ENCODE measurements around the gene DYRK1B.

DNA sequence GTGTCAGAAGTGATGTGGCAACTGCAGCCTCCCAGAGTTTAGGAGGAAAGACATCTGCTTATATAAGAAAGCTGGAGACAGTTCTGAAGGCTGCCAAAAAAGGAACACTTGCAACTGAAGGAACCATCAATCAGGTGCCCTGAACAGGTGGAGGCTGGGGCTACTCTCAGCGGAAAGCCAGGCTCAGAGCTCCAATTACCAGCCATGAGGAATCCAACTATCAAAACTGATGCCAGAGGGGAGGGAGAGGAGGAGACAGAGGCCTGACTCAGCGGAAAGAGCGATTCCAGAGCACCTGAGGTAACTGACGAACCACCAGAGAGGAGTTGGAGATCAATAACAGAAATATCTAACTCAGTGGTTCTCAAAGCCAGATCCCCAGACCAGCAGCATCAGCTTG, 31.0 kb downstream of the DYRK1B start:
- TF ChIP-seq, protein P1, sequence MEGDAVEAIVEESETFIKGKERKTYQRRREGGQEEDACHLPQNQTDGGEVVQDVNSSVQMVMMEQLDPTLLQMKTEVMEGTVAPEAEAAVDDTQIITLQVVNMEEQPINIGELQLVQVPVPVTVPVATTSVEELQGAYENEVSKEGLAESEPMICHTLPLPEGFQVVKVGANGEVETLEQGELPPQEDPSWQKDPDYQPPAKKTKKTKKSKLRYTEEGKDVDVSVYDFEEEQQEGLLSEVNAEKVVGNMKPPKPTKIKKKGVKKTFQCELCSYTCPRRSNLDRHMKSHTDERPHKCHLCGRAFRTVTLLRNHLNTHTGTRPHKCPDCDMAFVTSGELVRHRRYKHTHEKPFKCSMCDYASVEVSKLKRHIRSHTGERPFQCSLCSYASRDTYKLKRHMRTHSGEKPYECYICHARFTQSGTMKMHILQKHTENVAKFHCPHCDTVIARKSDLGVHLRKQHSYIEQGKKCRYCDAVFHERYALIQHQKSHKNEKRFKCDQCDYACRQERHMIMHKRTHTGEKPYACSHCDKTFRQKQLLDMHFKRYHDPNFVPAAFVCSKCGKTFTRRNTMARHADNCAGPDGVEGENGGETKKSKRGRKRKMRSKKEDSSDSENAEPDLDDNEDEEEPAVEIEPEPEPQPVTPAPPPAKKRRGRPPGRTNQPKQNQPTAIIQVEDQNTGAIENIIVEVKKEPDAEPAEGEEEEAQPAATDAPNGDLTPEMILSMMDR (conservative IDR thresholded peaks at IDR 0.05 in 1 of 2, IDR thresholded peaks at IDR 0.05 in 1 of 2; ENCODE audit: extremely low read depth in 1 of 2, insufficient read depth in 1 of 2, low read depth in 1 of 2, low read length in 2 of 2): no peak
- no peak for TF ChIP-seq EZH2 (IDR thresholded peaks at IDR 0.05; ENCODE audit: borderline replicate concordance, low read length)
